Measurements from ENCODE around the gene PAX3.
A peak's percentile ranks its signal among the peaks of the same experiment; 100 is the strongest.

PAX3 gene

GRCh38 chr2:222272446-222273015 is 26.3 kb downstream of the PAX3 start:
- TF ChIP-seq CTCF (IDR thresholded peaks at IDR 0.05; ENCODE audit: low read depth, low read length): no peak
- no peak overlapping the region for H3K4me3 ChIP-seq (ENCODE audit: low read depth, low read length)
- DNase-seq (ENCODE audit: low read depth, low spot score): no peak
- in situ Hi-C loops (cut with HindIII; ENCODE audit: low sequenced_read_pairs): no loop called here

- TF ChIP-seq CTCF (IDR thresholded peaks at IDR 0.05; ENCODE audit: low read depth, low read length): no peak
- in situ Hi-C loops (cut with HindIII; ENCODE audit: low sequenced_read_pairs): no loop called here
- DNase-seq (ENCODE audit: low read depth, low spot score): no peak
- no peak overlapping the region for H3K4me3 ChIP-seq (ENCODE audit: low read depth, low read length)
These were observed 26.9 kb downstream of the PAX3 start for GRCh38 chr2:222271854-222272253.

GRCh38 chr2:222270396-222270795 is 28.4 kb downstream of the PAX3 start:
- in situ Hi-C loops (cut with HindIII; ENCODE audit: low sequenced_read_pairs): no loop called here
- no peak overlapping the region for H3K4me3 ChIP-seq (ENCODE audit: low read depth, low read length)
- TF ChIP-seq CTCF (IDR thresholded peaks at IDR 0.05; ENCODE audit: low read depth, low read length): no peak
- no peak for DNase-seq (ENCODE audit: low read depth, low spot score)

GRCh38 chr2:222269132-222269531 is 29.7 kb downstream of the PAX3 start:
- TF ChIP-seq CTCF (IDR thresholded peaks at IDR 0.05; ENCODE audit: low read depth, low read length): no peak
- no peak overlapping the region for H3K4me3 ChIP-seq (ENCODE audit: low read depth, low read length)
- no peak for DNase-seq (ENCODE audit: low read depth, low spot score)
- in situ Hi-C loops (cut with HindIII; ENCODE audit: low sequenced_read_pairs): no loop called here

GRCh38 chr2:222268311-222268990 is 30.3 kb downstream of the PAX3 start:
- TF ChIP-seq CTCF (IDR thresholded peaks at IDR 0.05; ENCODE audit: low read depth, low read length): no peak
- no peak overlapping the region for H3K4me3 ChIP-seq (ENCODE audit: low read depth, low read length)
- in situ Hi-C loops (cut with HindIII; ENCODE audit: low sequenced_read_pairs): no loop called here
- peak; percentile 46 for DNase-seq (ENCODE audit: low read depth, low spot score)

- no peak overlapping the region for H3K4me3 ChIP-seq (ENCODE audit: low read depth, low read length)
- no peak for TF ChIP-seq CTCF (IDR thresholded peaks at IDR 0.05; ENCODE audit: low read depth, low read length)
- in situ Hi-C loops (cut with HindIII; ENCODE audit: low sequenced_read_pairs): no loop called here
- DNase-seq (ENCODE audit: low read depth, low spot score): no peak
These were observed 33.9 kb downstream of the PAX3 start for GRCh38 chr2:222264791-222265320.

All from astrocyte of the spinal cord (primary cell).